ENCODE measurements around the gene ADI1.
"Not testable (repeated sequence)": the region's sequence is repeated elsewhere in the genome, so short reads cannot be mapped to it uniquely, and the experiment has no call there.

Gene ADI1

DNA sequence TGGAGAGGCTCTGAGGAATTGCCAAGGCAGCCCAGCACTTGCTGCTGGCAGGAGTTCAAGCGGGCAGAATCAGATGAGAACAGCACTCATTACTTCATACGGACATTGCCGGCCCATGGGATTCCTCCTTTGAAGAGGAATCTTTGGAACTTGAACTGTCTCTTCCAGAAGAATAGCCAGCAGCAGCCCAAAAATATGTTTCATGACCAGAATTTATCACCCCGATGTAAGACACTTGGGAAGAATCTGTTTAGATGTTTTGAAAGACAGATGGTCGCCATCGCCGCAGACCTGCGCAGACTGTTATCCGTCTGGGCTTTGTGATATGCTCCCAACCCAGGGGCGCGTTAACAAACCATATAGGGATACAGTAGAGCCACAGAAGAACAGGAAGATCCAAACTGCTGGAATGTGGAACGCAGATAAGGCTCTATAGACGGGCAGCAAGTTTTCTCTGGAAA lies 3.7 kb upstream of the ADI1 start:
- TF ChIP-seq, protein P1, sequence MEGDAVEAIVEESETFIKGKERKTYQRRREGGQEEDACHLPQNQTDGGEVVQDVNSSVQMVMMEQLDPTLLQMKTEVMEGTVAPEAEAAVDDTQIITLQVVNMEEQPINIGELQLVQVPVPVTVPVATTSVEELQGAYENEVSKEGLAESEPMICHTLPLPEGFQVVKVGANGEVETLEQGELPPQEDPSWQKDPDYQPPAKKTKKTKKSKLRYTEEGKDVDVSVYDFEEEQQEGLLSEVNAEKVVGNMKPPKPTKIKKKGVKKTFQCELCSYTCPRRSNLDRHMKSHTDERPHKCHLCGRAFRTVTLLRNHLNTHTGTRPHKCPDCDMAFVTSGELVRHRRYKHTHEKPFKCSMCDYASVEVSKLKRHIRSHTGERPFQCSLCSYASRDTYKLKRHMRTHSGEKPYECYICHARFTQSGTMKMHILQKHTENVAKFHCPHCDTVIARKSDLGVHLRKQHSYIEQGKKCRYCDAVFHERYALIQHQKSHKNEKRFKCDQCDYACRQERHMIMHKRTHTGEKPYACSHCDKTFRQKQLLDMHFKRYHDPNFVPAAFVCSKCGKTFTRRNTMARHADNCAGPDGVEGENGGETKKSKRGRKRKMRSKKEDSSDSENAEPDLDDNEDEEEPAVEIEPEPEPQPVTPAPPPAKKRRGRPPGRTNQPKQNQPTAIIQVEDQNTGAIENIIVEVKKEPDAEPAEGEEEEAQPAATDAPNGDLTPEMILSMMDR (IDR thresholded peaks at IDR 0.05; ENCODE audit: control extremely low read depth, extremely low read depth, low read depth, missing control alignments): no peak
- POLR2A ChIA-PET: no interaction called here
- no peak for DNase-seq (ENCODE audit: extremely low spot score)
- CTCF ChIA-PET: no interaction called here

DNA sequence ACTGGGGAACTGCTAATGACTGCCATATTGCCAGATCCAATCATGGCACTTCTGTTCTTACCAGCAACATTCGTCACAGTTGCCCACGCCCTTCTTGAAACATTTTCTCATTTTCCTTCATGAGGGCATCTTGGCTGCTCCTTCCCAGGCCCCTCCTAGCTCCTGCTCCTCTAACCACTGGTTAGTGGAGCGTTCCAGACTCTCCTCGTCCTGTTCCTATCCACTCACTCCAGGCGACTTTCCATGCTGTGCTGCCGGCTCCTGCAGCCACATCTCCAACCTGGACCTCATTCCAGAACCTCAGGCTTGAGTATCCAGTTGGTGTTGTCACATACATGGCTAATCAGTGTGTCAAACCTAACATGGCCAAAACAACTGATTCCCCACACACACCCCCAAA lies 1.3 kb upstream of the ADI1 start:
- ChIA-PET CTCF (interaction anchor here (1.2 to 1.6 kb wide), 2 partner anchors 8 to 131 kb away, joined by 3 to 5 read pairs; no protein-coding TSS in a partner anchor), POLR2A (no interaction called here)
- DNase-seq (ENCODE audit: extremely low spot score): no peak
- TF ChIP-seq, protein P1 (IDR thresholded peaks at IDR 0.05; ENCODE audit: control extremely low read depth, extremely low read depth, low read depth, missing control alignments): no peak

GRCh38 chr2:3518496-3519254 lies 656 bp downstream of the ADI1 start:
- DNase-seq (ENCODE audit: extremely low spot score): peak; percentile 100
- CTCF ChIA-PET: interaction anchor here (1.3 kb wide), 1 partner anchor 13 kb away, joined by 3 read pairs; no protein-coding TSS in a partner anchor
- POLR2A ChIA-PET: interaction anchor here (0.6 to 1.0 kb wide), 3 partner anchors 39 to 133 kb away, joined by 4 to 7 read pairs (median 5); partner anchors contain the start of gene RNASEH1

GRCh38 chr2:3517948-3518495 lies 1.3 kb downstream of the ADI1 start:
- ChIA-PET POLR2A (interaction anchor here (1.0 kb wide), 2 partner anchors 40 to 134 kb away, joined by 4 to 5 read pairs; partner anchors contain the start of gene RNASEH1), CTCF (interaction anchor here (1.3 kb wide), 1 partner anchor 14 kb away, joined by 3 read pairs; no protein-coding TSS in a partner anchor)
- TF ChIP-seq, protein P1 (IDR thresholded peaks at IDR 0.05; ENCODE audit: control extremely low read depth, extremely low read depth, low read depth, missing control alignments): no peak
- no peak for DNase-seq (ENCODE audit: extremely low spot score)

More at GRCh38 chr2:3518496-3519254, 656 bp downstream of the ADI1 start:
- TF ChIP-seq, protein P1 (IDR thresholded peaks at IDR 0.05; ENCODE audit: control extremely low read depth, extremely low read depth, low read depth, missing control alignments): no peak

GRCh38 chr2:3516831-3517230 lies 2.5 kb downstream of the ADI1 start:
- POLR2A ChIA-PET: interaction anchor here (0.7 to 1.1 kb wide), 2 partner anchors 16 to 41 kb away, joined by 3 read pairs; partner anchors contain the start of gene RNASEH1
- TF ChIP-seq, protein P1 (IDR thresholded peaks at IDR 0.05; ENCODE audit: control extremely low read depth, extremely low read depth, low read depth, missing control alignments): no peak
- no peak for DNase-seq (ENCODE audit: extremely low spot score)
- CTCF ChIA-PET: interaction anchor here (1.0 to 1.2 kb wide), 2 partner anchors 11 to 135 kb away, joined by 3 to 4 read pairs; no protein-coding TSS in a partner anchor

GRCh38 chr2:3515438-3515837 lies 3.9 kb downstream of the ADI1 start:
- POLR2A ChIA-PET; DNase-seq (ENCODE audit: extremely low spot score): not testable (repeated sequence)
- CTCF ChIA-PET: interaction anchor here (1.6 kb wide), 1 partner anchor 11 kb away, joined by 3 read pairs; no protein-coding TSS in a partner anchor
